ENCODE measurements around the gene IBA57.
"Not testable (repeated sequence)": the region's sequence is repeated elsewhere in the genome, so short reads cannot be mapped to it uniquely, and the experiment has no call there.

Gene IBA57

DNA sequence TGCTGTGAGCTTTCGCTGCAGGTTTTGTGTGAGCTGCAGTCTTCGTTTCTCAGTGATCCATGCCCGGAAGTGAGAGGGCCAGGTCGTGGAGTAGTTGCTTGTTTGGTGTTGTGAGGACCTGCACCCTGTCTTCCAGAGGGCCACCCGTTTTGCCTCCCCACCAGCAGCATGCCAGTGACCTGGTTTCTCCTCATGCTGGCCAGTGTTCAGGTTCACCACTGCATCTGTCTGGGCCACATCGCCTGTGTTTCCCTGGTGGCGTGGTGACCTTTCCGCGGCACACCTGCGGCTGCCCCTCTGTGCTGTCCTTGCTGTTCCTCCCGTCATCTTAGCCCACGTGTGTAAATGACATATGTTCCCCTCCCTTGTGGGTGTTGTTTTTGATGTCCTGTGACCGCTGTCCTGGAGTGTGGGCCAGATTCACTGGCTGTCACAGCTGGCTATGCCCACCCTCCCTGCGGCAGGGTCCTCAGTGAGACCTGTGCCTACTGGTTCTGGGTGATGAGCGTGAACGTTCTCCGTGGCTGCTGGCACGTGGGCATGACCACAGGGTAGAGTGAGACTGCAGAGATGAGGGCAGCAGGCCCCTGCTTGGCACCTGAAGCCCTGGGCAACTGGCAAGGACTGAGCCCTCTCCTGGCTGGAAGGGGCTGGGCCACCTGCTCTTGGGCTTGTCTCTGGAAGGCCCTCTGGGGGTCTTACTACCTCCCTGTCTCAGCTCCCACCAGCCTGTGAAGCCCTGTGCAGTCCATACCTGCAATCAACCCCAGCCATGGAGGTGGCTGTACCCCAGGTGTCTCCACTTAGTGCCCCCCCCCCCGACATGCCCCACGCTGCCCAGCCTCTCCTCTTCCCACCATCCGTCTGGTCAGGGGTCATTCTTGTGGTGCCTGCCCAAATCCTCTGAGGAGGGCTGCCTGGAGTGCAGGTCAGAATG lies 7.3 kb downstream of the IBA57 start:
- Histone ChIP-seq H3K4me1 (ENCODE audit: control insufficient read depth, insufficient read depth, low read length, poor library complexity, severe bottlenecking) (no peaks in the 10 kb centered on the region), H3K9me3 (ENCODE audit: control insufficient read depth, low read length) (no peaks in the 10 kb centered on the region), H3K27ac (ENCODE audit: insufficient read depth, low read length, poor library complexity, severe bottlenecking) (no peak overlapping the region), H3K36me3 (ENCODE audit: control insufficient read depth, insufficient read depth, low read length) (peaks cover 18% of the 10 kb centered on the region), H3K4me3 (ENCODE audit: insufficient read depth, low read depth, low read length, poor library complexity, severe bottlenecking) (no peak overlapping the region), H3K27me3 (replicated peaks; ENCODE audit: control insufficient read depth, insufficient read depth, low read length, poor library complexity, severe bottlenecking) (no peaks in the 10 kb centered on the region)
- DNase-seq, result no peak

DNA sequence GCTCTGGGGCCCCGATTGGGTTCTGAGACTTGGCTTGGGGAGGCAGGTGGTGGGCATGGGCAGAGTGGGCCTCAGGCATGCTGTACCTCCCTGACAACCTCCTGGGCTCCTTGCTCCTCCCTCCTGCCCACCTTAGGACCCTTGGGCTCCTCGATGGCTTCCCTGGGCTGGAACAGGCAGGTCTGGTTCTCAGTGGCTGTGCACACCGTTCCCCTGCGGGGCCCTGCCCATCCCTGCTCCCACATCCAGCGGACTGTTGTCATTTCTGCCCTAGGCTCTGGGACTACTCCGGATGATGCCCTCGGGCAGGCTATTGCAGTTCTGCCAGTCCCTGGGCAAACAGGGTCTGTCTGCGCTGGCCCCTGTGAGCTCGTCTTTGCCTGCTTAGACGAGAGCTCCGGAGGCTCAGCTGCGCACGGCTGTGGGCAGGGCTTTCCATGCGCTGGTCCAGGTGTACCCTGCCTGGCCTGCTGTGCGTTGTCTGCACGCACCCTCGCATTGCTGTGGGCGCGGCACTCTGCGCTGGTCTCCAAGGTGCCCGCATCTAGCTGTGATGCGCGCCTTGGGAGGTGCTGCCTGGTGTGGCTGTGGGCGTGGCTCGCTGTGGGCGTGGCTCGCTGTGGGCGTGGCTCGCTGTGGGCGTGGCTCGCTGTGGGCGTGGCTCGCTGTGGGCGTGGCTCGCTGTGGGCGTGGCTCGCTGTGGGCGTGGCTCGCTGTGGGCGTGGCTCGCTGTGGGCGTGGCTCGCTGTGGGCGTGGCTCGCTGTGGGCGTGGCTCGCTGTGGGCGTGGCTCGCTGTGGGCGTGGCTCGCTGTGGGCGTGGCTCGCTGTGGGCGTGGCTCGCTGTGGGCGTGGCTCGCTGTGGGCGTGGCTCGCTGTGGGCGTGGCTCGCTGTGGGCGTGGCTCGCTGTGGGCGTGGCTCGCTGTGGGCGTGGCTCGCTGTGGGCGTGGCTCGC lies 8.2 kb downstream of the IBA57 start:
- DNase-seq, result peak; percentile 6 to 48 (median 45)
- not testable (repeated sequence) for H3K9me3 ChIP-seq (ENCODE audit: control insufficient read depth, low read length); H3K27ac ChIP-seq (ENCODE audit: insufficient read depth, low read length, poor library complexity, severe bottlenecking); H3K4me1 ChIP-seq (ENCODE audit: control insufficient read depth, insufficient read depth, low read length, poor library complexity, severe bottlenecking); H3K27me3 ChIP-seq (replicated peaks; ENCODE audit: control insufficient read depth, insufficient read depth, low read length, poor library complexity, severe bottlenecking); H3K4me3 ChIP-seq (ENCODE audit: insufficient read depth, low read depth, low read length, poor library complexity, severe bottlenecking)
- H3K36me3 ChIP-seq (ENCODE audit: control insufficient read depth, insufficient read depth, low read length), result peaks cover 18% of the 10 kb centered on the region

DNA sequence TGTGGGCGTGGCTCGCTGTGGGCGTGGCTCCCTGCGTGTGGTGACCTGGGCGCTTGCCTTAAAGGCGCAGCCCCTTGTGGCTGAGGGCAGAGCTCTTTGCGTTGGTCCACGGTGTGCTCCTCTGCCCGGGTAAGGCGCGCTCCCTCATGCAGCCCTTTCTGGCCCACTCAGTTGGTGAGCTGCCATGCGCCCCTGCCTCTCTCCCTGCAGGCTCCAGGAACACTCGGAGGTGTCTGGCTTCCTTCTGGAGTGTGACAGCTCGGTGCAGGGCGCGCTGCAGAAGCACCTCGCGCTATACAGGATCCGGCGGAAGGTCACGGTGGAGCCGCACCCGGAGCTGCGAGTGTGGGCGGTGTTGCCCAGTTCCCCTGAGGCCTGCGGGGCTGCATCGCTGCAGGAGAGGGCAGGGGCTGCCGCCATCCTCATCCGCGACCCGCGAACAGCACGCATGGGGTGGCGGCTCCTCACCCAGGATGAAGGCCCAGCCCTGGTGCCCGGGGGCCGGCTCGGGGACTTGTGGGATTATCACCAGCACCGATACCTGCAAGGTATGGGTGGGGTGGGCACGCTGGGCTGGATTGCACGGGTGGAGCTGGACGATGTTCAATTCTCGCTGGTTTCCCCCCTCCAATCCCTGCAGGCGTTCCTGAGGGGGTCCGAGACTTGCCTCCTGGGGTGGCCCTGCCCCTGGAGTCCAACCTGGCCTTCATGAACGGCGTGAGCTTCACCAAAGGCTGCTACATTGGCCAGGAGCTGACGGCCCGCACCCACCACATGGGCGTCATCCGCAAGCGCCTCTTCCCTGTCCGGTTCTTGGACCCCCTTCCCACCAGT lies 9.1 kb downstream of the IBA57 start:
- H3K4me3 ChIP-seq (ENCODE audit: insufficient read depth, low read depth, low read length, poor library complexity, severe bottlenecking), result no peak overlapping the region
- peak; percentile 9 to 58 (median 54) for DNase-seq
- no peak overlapping the region for H3K27ac ChIP-seq (ENCODE audit: insufficient read depth, low read length, poor library complexity, severe bottlenecking)

DNA sequence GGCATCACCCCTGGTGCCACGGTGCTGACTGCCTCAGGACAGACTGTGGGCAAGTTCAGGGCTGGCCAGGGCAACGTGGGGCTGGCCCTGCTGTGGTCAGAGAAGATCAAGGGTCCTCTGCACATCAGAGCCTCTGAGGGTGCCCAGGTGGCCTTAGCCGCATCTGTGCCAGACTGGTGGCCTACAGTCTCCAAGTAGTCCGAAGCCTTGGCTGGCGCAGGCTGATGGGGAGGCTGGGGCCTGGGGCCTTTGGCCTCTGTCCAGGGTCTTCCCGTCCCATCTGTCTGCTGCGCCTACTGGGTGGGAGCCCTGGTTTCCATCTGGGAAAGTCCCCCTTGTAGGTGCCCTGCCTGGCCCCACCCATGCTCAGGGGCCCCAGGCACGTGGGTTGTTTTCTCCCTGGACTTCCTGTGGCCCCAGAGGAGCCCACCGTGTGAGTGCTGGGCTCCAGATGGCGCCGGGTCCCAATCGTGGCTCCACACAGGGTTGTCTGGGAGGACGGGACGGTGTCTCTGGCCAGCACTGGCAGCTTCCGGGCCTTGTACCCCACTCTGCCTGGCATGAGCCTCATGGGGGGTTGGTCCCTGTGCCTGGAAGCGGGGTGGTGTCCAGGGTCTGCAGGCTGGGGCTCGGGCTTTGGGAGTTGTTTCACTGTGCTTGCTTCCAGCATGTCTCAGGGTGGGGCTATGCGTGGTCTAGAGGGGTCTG lies 9.9 kb downstream of the IBA57 start:
- no peak overlapping the region for H3K27ac ChIP-seq (ENCODE audit: insufficient read depth, low read length, poor library complexity, severe bottlenecking)
- no peak for DNase-seq
- H3K4me1 ChIP-seq (ENCODE audit: control insufficient read depth, insufficient read depth, low read length, poor library complexity, severe bottlenecking), result no peaks in the 10 kb centered on the region
- H3K27me3 ChIP-seq (replicated peaks; ENCODE audit: control insufficient read depth, insufficient read depth, low read length, poor library complexity, severe bottlenecking), result no peaks in the 10 kb centered on the region
- H3K36me3 ChIP-seq (ENCODE audit: control insufficient read depth, insufficient read depth, low read length), result peaks cover 15% of the 10 kb centered on the region
- no peak overlapping the region for H3K4me3 ChIP-seq (ENCODE audit: insufficient read depth, low read depth, low read length, poor library complexity, severe bottlenecking)
- no peaks in the 10 kb centered on the region for H3K9me3 ChIP-seq (ENCODE audit: control insufficient read depth, low read length)

More for the DNA sequence above, 9.1 kb downstream of the IBA57 start:
- Histone ChIP-seq H3K27me3 (replicated peaks; ENCODE audit: control insufficient read depth, insufficient read depth, low read length, poor library complexity, severe bottlenecking) (no peaks in the 10 kb centered on the region), H3K9me3 (ENCODE audit: control insufficient read depth, low read length) (no peaks in the 10 kb centered on the region), H3K4me1 (ENCODE audit: control insufficient read depth, insufficient read depth, low read length, poor library complexity, severe bottlenecking) (no peaks in the 10 kb centered on the region), H3K36me3 (ENCODE audit: control insufficient read depth, insufficient read depth, low read length) (peaks cover 15% of the 10 kb centered on the region)

DNA sequence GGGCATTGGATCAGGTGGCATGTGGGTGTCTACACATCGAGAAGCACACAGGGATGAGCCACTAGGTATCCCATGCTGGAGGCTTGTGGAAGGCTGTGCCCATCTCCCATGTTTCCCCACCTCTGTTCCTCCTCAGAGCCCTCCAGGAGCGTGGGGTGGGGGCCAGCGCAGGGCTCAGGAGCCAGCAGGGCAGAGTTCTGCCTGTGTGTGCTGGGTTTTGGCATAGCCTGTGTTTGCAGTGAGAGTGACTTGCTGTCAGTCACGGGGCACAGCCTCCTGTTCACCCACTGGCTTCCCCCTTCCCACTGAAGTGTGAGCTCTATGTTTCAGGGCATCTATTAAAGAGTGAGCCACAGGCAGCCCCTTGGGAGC lies 10.4 kb downstream of the IBA57 start:
- DNase-seq, result no peak
- H3K9me3 ChIP-seq (ENCODE audit: control insufficient read depth, low read length), result no peaks in the 10 kb centered on the region
- H3K27ac ChIP-seq (ENCODE audit: insufficient read depth, low read length, poor library complexity, severe bottlenecking), result no peak overlapping the region

DNA sequence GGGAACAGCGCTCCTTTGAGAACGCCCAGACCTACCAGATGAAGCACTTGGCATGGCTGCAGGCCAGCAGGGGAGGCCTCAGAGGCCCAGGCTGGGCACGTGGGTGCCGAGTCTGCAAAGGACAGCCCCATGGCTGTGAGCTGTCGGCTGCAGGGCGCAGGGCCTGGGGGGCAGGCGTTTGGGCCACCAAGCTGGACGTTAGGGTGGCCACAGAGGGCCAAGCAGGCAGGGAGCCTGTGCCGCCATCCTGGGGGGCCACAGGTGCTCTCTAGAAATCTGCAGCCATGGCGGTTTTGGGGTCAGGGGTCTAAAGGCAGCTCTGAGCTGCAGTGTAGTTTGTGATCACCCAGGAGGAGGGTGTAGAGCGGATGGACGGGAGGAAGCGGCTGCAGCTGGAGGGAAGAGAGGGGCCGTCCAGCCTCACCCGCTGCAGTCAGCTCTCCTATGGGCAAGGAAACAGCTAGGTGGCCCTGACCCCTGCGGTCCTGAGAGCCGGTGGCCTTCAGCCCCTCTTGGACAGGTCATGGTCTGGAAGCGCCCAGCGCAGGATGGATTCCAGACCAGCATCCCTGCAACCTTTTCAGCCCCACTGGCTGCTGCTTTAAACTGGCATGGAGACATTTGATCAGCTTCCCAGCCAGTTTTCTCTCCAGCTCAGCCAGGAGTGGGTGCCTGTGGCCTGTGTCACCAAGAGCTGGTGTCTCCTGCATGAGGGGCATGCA lies 11.0 kb downstream of the IBA57 start:
- Histone ChIP-seq H3K4me3 (ENCODE audit: insufficient read depth, low read depth, low read length, poor library complexity, severe bottlenecking) (no peak overlapping the region), H3K4me1 (ENCODE audit: control insufficient read depth, insufficient read depth, low read length, poor library complexity, severe bottlenecking) (no peaks in the 10 kb centered on the region), H3K27ac (ENCODE audit: insufficient read depth, low read length, poor library complexity, severe bottlenecking) (no peak overlapping the region), H3K27me3 (replicated peaks; ENCODE audit: control insufficient read depth, insufficient read depth, low read length, poor library complexity, severe bottlenecking) (no peaks in the 10 kb centered on the region), H3K9me3 (ENCODE audit: control insufficient read depth, low read length) (no peaks in the 10 kb centered on the region), H3K36me3 (ENCODE audit: control insufficient read depth, insufficient read depth, low read length) (peaks cover 15% of the 10 kb centered on the region)
- DNase-seq, result no peak

More for the DNA sequence above, 10.4 kb downstream of the IBA57 start:
- H3K27me3 ChIP-seq (replicated peaks; ENCODE audit: control insufficient read depth, insufficient read depth, low read length, poor library complexity, severe bottlenecking), result no peaks in the 10 kb centered on the region
- no peak overlapping the region for H3K4me3 ChIP-seq (ENCODE audit: insufficient read depth, low read depth, low read length, poor library complexity, severe bottlenecking)
- H3K4me1 ChIP-seq (ENCODE audit: control insufficient read depth, insufficient read depth, low read length, poor library complexity, severe bottlenecking), result no peaks in the 10 kb centered on the region
- H3K36me3 ChIP-seq (ENCODE audit: control insufficient read depth, insufficient read depth, low read length), result peaks cover 15% of the 10 kb centered on the region

DNA sequence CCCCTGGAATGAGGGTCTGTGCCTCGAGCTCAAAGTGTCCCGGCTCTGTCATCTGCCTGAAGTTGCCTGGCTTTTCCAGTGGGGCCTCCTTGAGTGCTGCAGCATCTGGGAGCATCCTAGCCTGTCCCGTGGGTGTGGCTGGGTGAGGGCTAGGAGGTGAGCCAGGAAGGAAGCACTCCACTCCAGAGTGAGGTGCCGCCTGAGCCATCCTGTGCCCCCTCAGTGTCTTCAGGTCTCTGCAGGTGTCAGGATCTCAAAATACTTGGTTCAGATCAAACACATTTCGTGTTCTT lies 11.5 kb downstream of the IBA57 start:
- Histone ChIP-seq H3K4me1 (ENCODE audit: control insufficient read depth, insufficient read depth, low read length, poor library complexity, severe bottlenecking) (no peaks in the 10 kb centered on the region), H3K36me3 (ENCODE audit: control insufficient read depth, insufficient read depth, low read length) (peaks cover 15% of the 10 kb centered on the region), H3K9me3 (ENCODE audit: control insufficient read depth, low read length) (no peaks in the 10 kb centered on the region), H3K4me3 (ENCODE audit: insufficient read depth, low read depth, low read length, poor library complexity, severe bottlenecking) (no peak overlapping the region), H3K27me3 (replicated peaks; ENCODE audit: control insufficient read depth, insufficient read depth, low read length, poor library complexity, severe bottlenecking) (no peaks in the 10 kb centered on the region), H3K27ac (ENCODE audit: insufficient read depth, low read length, poor library complexity, severe bottlenecking) (no peak overlapping the region)
- DNase-seq, result no peak

DNA sequence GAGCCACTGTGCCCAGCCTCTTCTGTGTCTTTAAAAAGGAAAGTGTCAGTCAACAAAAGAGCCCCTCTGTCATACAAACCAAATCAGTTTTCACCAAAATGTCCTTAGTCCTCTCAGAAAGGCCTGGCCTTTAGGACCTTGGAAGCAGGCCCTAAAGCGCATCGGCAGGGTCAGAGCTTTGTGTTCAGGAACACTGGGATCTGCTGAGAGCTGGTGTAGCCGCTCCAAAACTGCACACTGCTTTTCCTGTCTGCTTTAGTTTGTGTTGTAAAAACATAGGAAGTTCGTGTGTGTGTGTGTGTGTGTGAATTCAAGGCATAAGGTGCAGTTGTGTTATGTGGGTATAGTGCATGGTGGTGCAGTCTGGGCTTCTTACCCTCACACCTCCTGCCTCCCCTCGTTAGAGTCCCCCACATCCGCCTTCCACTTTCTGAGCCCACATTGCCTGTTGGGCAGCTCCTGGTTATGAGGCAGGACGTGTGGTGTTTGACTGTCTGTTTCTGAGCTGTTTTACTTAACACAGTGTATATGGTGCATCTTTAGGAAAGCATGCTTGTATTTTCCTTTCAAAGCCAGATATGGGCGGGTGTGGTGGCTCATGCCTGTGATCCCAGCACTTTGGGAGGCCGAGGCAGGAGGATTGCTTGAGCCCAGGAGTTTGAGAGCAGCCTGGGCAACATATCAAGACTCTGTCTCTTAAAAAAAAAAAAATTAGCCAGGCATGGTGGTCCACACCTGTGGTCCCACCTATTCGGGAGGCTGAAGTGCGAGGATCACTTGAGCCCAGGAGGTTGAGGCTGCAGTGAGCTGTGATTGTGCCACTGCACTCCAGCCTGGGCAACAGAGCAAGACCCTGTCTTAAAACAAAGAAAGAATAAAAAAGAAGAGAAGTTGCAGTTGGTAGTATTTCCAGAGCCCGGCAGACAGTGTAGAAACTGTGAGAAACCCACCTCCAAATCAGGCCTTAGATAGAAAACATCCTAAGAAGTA lies 12.4 kb downstream of the IBA57 start:
- Histone ChIP-seq H3K27me3 (replicated peaks; ENCODE audit: control insufficient read depth, insufficient read depth, low read length, poor library complexity, severe bottlenecking) (no peaks in the 10 kb centered on the region), H3K9me3 (ENCODE audit: control insufficient read depth, low read length) (no peaks in the 10 kb centered on the region), H3K4me1 (ENCODE audit: control insufficient read depth, insufficient read depth, low read length, poor library complexity, severe bottlenecking) (no peaks in the 10 kb centered on the region), H3K4me3 (ENCODE audit: insufficient read depth, low read depth, low read length, poor library complexity, severe bottlenecking) (no peak overlapping the region), H3K36me3 (ENCODE audit: control insufficient read depth, insufficient read depth, low read length) (peaks cover 15% of the 10 kb centered on the region), H3K27ac (ENCODE audit: insufficient read depth, low read length, poor library complexity, severe bottlenecking) (no peak overlapping the region)
- DNase-seq, result no peak

Measured in effector memory CD4-positive, alpha-beta T cell (primary cell).